ENCODE data around the gene NECTIN1.
A peak's percentile ranks its signal among the peaks of the same experiment; 100 is the strongest.

The NECTIN1 gene

GRCh38 chr11:119729951-119730613, 1.1 kb upstream of the NECTIN1 start:
- DNase-seq: no peak

- no peak for DNase-seq
Observed at GRCh38 chr11:119729581-119729927, 554 bp upstream of the NECTIN1 start.

DNA sequence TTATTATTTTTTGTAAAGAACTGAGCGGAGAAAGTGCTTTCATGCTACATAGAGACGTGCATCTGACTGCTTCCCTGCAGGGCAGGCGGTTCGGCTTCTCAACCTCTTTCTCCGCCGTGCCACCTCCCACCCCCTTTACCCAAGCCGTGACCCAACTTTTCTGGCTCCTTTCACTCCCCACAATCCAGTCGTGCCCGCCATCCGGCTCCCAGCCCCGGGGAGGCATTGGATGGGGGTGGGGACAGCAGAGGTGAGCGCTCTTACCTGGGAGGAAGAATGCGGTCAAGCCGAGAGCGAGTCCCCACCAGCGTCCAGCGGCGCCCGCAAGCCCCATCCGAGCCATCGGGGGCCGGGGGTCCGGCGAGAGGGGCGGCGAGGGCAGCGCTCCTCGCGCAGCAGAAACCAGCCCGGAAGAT, 781 bp downstream of the NECTIN1 start:
- DNase-seq: no peak

DNA sequence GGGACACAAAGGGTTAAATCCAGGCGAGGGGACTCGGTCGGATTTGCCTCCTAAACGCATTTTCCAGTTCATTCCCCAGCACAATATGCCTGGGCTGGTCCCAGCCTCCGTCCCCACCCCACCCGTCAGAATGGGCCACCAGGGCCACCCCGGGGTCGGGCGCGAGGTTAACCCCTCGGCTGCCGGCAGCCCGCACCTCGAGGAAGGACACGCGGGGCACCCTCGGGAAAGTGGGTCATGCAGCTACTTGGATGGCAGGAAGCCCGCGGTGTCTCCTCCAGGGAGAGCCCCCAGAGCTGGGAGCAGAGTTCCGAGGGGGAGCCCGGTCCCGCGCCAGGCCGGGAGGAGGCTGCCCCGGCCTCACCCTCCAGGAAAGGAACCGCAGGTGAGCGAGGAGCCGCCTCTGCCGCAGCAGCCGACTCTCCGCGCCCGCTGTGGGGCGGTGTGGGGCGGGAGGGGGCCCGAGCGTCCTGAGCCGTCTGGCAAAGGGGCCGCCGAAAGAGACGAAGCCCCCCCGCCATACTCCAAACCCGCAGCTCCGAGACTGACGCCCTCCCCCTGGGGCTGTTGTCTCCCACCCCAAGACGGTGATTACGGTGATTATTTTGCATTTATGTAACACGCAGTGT, 1.4 kb downstream of the NECTIN1 start:
- peak; percentile 12 for DNase-seq

- no peak for DNase-seq
Observed at GRCh38 chr11:119726585-119727522, 2.1 kb downstream of the NECTIN1 start.

DNA sequence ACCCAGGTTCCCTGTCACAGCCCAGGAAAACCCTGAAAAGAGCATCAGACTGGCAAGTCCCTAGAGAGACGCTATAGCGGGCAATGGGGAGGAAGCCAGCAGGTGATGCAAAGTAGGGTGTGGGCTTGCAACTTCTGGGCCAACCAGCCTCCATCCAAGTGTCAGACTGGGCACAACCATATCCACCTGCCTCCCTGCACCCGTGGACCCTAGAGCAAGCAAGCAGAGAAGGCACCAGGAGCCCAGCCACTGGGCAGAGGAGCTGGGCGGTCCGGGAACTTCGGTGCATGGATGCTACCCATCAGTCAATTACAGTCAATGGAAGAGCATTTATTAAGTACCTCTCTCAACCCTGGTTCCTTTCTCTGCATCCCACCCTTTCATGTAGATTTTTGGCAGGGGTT, 2.8 kb downstream of the NECTIN1 start:
- DNase-seq: no peak

DNA sequence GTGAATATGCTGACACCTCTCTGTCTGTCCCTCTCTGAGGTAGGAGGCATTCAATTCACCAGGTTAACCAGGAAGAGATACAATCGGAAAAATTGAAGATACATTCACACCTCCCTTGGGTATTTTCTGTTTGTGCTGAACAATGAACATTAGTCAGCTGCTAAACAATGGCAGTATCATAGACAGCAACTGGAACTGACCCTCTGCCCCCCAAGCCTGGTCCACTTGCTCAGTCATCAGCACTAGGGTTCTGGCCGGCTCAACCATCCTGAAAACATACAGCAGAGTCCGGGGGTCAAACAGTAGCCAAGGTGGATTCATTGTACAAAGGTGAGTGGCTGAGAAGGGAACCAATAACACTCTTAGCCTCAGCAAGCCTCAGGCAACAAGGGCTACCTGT, 4.0 kb downstream of the NECTIN1 start:
- DNase-seq: no peak

DNA sequence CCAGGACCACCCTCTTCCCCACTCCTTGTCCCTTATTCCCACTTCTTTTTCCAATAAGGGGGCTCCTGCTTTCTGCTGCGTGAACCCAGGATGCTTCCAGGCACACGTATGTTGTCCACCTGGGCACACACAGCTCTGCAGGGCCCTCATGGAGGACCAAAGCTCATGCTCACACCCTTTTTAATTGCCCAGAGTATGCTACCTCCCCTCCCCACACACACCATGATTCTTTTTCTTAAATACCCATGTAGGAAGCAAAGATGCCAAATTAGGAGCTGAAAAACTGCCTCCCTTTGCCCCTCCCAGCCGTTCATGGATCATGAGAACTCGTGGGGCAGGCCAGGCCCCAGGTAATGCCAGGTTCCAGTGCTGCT, 5.1 kb downstream of the NECTIN1 start:
- no peak for DNase-seq

- DNase-seq: no peak
Observed at GRCh38 chr11:119723243-119723951, 5.6 kb downstream of the NECTIN1 start.

- DNase-seq: no peak
Observed at GRCh38 chr11:119722281-119722794, 6.7 kb downstream of the NECTIN1 start.

- no peak for DNase-seq
Observed at GRCh38 chr11:119721129-119722120, 7.6 kb downstream of the NECTIN1 start.

DNA sequence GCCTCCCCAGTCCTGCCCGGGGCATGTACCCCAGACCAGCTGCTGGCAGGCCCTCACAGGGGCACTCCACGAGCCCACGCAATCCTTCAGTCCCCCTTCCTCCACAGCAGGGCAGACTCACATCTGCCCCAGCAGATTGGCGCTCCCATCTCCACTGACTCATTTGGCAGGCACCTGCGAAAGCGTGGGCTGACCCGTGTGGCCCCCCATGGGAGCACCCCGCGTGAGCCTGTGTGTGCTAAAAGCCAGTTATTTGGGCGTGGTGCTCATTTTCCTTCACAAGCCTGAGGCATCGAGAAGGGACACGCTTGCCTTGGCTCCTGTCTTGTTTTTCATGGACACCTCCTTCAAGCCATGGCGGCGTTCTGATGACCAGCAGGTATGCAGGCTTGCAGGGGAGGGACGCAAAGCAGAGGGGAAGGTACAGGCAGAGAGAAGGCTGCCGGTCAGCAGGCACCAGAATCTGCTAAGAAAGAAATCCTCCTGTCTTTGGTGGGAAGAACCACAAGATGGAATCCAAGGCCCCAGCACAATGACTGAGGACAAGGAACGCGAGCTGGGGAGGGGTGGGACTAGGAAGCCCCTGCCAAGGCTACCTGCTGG, 8.6 kb downstream of the NECTIN1 start:
- DNase-seq: no peak

GRCh38 chr11:119717839-119718534, 11.0 kb downstream of the NECTIN1 start:
- no peak for DNase-seq

DNA sequence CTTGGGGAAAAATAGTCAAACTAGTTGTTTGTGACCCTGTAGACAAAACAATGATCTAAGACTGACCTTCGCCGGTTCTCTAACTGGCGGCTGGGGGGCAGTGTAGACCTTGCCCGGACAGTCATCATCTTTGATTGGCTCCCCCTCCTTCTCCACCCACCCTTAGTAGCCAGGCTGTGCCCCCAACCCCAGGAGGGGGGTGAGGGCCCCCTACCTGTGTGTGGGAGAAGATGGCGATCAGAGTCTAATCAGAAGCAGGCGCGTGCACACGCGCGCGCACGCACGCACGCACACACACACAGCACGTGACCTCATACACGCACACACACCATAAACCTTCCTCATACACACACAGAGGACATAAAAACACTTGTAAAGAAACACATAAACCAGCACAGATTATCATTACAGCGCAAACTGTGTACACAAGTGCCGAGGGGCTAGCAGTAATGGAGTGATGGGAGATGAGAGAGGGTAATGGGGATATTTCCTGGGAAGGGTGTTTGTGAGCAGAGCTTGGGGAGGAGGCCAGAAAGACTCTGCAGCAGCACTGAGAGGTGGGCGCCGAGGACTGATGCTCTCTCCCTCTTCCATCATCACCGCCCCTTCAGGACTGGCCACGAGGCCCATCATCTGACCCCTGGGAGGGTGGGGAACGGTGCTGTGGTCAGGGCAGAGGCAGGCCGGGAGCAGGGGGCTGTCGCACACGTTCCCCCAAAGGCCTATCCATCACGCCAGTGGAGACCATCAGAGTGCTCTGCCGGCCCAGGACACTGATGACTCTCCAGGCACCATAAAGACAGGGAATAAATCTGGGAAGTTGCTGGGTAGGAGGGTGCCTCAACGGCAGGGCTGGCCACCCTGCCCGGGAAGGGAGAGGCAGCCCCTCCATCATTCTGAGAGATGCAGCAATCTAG, 12.2 kb downstream of the NECTIN1 start:
- no peak for DNase-seq

GRCh38 chr11:119714590-119714989, 14.4 kb downstream of the NECTIN1 start:
- DNase-seq: no peak

DNA sequence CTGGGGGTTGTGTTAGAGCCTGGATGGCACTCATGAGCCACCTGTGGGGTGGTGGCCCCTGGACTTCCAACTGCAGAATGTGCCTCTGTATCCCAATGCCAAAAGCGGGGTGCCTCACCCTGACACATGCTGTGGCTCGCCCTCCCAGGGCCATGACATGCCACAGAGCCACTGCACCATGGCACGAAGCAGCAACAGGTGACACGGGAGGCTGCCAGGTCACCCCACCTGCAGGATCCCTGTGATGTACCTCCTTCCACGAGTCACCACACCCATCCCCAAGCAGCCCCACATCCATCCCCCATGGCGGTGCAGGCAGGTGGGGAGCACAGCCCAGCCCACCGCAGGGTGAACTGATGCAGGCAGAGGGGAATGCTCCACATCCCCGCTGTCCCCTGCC, 14.8 kb downstream of the NECTIN1 start:
- DNase-seq: no peak

DNA sequence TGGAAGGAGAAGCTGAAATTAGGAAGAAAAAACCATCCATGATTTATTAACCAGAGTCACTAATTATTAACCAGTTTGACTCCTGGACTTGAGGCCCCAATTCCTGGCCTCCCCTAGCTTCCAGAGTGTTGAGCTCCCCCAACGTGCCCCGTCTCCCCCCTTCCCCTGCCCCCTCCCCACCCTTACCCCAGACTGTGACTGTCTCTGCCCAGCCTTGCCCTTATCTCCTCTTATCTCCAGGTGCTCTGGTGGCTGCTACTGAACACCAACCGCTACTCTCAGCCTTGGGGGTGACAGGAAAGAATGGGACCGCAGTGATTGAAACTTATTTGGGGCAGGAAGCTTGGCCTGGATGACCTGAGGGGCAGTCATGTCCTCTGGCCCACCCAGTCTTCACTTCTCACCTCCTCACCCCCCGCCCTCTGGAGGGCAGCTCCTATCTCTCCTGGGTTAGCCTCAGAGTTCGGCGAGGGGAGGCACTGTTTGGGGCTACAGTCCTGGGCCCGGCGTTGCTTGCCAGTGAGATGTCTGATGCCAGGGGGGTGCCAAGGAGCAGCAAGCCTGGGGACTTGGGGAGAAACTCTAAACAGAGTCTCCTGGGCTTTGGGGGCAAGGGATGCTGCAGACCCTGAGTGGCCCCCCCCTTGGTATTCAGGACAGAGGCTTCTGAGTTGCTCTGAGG, 15.5 kb downstream of the NECTIN1 start:
- no peak for DNase-seq

GRCh38 chr11:119712459-119713358, 16.3 kb downstream of the NECTIN1 start:
- no peak for DNase-seq

All from CD4-positive, alpha-beta T cell treated with Interleukin-10 for 1 hour (primary cell).